H1 (cell line): ENCODE results near the gene BZW2. TPM values are rescaled to one million over a fixed set of nuclear protein-coding genes. Genes with fewer than 3 reads are reported as not detected.

Experiments used
- ASH2L ChIP-seq: fragments of 200-600, 300-600 bp; sonication (generic); IDR thresholded peaks from one replicate; pipeline ENCODE4 v1.7.1; 2017; ENCODE audit warnings: low read length
- ATF2 ChIP-seq: IDR thresholded peaks from 2 replicates; pipeline ENCODE4 v1.6.1; 2012; ENCODE audit warnings: low read length, inconsistent platforms
- CHD1 ChIP-seq: IDR thresholded peaks from 2 replicates; pipeline ENCODE4 v1.6.1; 2012; ENCODE audit warnings: low read depth, low read length, improper control_type of control experiment
- NANOG ChIP-seq: IDR thresholded peaks from 2 replicates; pipeline ENCODE4 v1.6.1; 2011; ENCODE audit warnings: low read length, low read depth, mild to moderate bottlenecking, inconsistent platforms; ENCODE audit not compliant: insufficient read depth, poor library complexity, severe bottlenecking
- NRF1 ChIP-seq: IDR thresholded peaks from 2 replicates; pipeline ENCODE4 v1.6.1; 2011; ENCODE audit warnings: mild to moderate bottlenecking, low read depth, low read length, improper control_type of control experiment
- RXRA ChIP-seq: IDR thresholded peaks from 2 replicates; pipeline ENCODE4 v1.6.1; 2011; ENCODE audit warnings: low read depth, mild to moderate bottlenecking, low read length, moderate library complexity; ENCODE audit not compliant: insufficient read depth
- TAF1 ChIP-seq: IDR thresholded peaks from 2 replicates; pipeline ENCODE4 v1.6.1; 2011; ENCODE audit warnings: mild to moderate bottlenecking, low read depth, low read length
- polyA plus RNA-seq, 7 experiments: library from polyadenylated mRNA; depleted of rRNA in 3 of 7; stranded (reverse) in 5 of 7; unstranded in 2 of 7; fragments of >200 nt in 5 of 7; fragments of 200-250 nt in 2 of 7; gene quantifications; 1 replicate in 5 of 7; 2 replicates in 1 of 7; 4 replicates in 1 of 7; pipeline versions ENCODE4 v1.2.1 to v1.2.3, GENCODE V29; 2011 to 2013; ENCODE audit warnings: missing spikeins in 2 of 7, mixed read lengths in 2 of 7
- total RNA-seq: library from RNA; stranded (reverse); fragmentation: NEBNext Ultra II Directional; extraction: Animal tissue kit (Norgen Biotek cat#: 25700); gene quantifications from 2 replicates; pipeline ENCODE4 v1.2.1, GENCODE V29; 2021

Gene BZW2
- total and polyA plus RNA-seq, 2 of the 8 experiments (the other 6 are each of a cell fraction or from before 2014, with no cell fraction given): 32.3 to 103 TPM

DNA sequence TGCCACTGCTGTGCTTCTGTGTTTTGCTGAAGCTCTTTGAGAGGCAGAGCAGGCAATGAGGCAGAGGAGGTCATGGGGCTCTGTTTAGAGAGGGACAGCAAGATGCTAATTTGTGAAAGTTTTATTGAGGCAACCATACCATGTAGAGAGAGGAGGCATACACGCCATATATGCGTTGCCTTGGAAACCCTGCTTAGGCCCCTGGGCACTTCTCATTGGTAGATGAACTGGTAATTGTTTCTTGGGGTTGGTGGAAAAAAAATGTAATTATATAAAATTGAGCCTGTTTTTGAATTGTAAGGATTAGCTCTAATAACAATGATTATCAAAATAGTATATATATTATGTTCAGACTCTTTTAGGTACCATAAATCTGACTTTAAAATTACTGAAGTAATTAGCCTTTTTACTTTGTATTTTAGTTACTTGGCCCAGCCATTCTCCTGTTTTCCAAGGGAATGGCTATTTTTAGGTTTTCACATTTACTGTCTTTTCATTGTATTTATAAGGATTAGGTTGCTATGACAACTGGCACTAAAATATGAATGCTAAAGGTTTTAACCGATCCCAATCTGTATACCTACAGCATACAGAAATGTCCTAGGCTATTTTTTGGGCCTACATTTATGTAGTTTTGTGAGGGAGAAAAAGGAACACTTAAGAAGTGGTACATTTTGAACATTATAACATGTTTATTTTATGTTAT, 52.4 kb downstream of the BZW2 start (continued):
- TF ChIP-seq ASH2L: no peak
- no peak for TF ChIP-seq RXRA
- no peak for TF ChIP-seq NRF1
- no peak for TF ChIP-seq CHD1
- no peak for TF ChIP-seq NANOG
- TF ChIP-seq ATF2: no peak
- no peak for TF ChIP-seq TAF1
